ENCODE results near the gene GTPBP1.

DNA sequence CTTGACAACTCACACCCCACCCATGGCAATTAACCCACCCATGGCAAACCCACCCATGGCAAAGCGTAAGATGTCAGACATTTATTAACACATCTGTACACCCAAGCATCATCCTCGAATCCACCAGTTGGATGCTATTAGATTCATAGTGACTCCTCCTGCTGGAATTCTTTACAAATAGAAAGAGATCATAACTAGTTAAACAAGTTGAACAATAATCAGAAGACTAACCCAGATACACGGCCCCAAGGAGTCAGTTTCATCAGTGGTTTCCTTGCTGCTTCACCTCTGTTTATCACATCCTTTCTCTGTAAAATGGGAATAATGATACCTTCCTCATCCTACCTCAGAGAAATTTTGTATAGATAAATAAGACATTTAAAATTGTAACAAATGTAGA lies 5.1 kb downstream of the GTPBP1 start:
- TF ChIP-seq, protein P1, sequence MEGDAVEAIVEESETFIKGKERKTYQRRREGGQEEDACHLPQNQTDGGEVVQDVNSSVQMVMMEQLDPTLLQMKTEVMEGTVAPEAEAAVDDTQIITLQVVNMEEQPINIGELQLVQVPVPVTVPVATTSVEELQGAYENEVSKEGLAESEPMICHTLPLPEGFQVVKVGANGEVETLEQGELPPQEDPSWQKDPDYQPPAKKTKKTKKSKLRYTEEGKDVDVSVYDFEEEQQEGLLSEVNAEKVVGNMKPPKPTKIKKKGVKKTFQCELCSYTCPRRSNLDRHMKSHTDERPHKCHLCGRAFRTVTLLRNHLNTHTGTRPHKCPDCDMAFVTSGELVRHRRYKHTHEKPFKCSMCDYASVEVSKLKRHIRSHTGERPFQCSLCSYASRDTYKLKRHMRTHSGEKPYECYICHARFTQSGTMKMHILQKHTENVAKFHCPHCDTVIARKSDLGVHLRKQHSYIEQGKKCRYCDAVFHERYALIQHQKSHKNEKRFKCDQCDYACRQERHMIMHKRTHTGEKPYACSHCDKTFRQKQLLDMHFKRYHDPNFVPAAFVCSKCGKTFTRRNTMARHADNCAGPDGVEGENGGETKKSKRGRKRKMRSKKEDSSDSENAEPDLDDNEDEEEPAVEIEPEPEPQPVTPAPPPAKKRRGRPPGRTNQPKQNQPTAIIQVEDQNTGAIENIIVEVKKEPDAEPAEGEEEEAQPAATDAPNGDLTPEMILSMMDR (IDR thresholded peaks at IDR 0.05; ENCODE audit: low read depth, low read length, poor library complexity, severe bottlenecking): no peak
- TF ChIP-seq EZH2phosphoT487 (IDR thresholded peaks at IDR 0.05; ENCODE audit: borderline replicate concordance, low read length): no peak
